Left renal cortex interstitium (tissue), 4 donors: ENCODE data around the gene FMO5. TPM values are rescaled to one million over a fixed set of nuclear protein-coding genes. Genes with fewer than 3 reads are reported as not detected.
A peak's percentile ranks its signal among the peaks of the same experiment; 100 is the strongest.

Experiments used
- DNase-seq, 4 donors: peaks; one replicate each; pipeline ENCODE4 v3.0.0-alpha.2; 2013; ENCODE audit warnings: low read depth in 4 of 4, low spot score in 2 of 4, missing footprints in 1 of 4
- polyA plus RNA-seq, 4 donors: library from polyadenylated mRNA; unstranded; fragments of 120-200 nt; gene quantifications; one replicate each; pipeline ENCODE4 v1.2.1, GENCODE V29; 2013; ENCODE audit not compliant: insufficient read length in 4 of 4

FMO5 gene, protein sequence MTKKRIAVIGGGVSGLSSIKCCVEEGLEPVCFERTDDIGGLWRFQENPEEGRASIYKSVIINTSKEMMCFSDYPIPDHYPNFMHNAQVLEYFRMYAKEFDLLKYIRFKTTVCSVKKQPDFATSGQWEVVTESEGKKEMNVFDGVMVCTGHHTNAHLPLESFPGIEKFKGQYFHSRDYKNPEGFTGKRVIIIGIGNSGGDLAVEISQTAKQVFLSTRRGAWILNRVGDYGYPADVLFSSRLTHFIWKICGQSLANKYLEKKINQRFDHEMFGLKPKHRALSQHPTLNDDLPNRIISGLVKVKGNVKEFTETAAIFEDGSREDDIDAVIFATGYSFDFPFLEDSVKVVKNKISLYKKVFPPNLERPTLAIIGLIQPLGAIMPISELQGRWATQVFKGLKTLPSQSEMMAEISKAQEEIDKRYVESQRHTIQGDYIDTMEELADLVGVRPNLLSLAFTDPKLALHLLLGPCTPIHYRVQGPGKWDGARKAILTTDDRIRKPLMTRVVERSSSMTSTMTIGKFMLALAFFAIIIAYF
- polyA plus RNA-seq: 10 to 100 TPM in 1 of 4 donors, 1 to 10 TPM in 3; 7.0 to 11.0 (median 9.2) TPM

DNA sequence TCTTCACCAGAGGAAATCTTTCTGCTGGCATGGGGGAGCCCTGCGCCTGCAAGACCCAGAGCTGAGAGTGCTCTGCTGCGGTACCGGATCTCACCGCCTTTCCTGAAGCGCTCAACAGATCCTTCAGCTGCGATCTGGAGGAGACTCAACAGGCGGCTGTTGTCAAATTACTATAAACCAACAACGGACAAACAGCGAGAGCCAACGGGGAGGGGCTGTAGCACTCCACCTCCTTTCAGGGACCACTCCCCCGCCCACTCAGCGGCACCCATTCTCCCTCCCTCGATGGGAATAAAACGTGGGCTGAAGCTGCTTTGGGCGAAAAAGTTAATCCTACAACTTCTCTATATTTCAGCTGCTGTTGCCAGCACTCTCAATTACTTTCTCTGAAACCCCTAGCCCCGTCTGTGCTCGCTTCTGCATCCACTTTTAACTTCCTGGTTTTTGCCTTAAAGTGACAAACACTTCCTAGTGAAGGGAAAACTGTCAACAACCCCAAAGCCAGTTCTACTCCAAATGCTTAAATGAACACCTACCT, at the start of gene FMO5:
Gene FMO5, minus strand, starts transcription at position 147 of the 538 bp plus-strand sequence. CDS start 310 bp downstream, outside the sequence.
- DNase-seq: peak in 2 of 4 donors; percentile 59 to 63

DNA sequence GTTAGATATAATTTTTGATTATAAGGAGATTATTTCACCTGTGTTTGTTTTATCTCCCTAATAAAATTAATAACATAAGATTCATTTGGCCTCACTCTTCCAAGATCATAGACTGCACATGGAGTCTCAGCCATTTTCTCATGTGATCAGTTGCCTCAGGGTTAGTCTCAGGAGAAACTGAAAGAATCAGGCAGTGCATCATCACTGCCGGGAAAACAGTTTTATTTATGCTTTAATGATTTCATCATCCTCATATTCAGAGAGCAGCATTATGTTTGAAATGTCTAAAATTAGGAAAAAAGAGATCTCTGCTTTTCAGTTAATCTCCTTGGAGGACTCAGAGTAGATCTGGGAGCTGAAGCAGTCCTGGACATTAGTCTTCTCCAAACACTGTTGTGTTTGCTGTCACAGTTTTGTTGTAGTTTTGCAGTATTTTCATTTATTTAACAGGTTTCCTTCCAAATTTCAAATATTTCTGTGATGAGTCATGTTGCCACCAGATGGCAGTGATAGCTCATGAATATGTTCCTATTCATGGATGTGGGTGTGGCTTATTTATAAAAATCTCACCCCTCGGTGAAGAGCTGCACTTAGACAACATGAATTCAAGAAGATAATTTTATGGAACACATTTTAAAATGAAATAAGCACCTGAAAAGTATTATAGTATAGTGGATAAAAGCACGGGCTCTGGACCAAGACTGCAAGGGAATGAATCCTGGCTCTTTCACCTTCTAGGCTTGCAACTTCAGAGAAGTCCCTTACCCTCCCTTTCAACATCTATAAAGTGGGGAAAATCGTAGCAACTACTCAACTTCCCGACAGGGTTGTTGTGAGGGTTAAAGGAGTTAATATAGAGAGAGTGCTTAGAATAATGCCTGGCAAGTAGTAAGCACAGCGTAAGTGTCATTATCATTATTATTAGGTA, 48.5 kb upstream of the FMO5 start:
- peak; percentile 13 to 26 (median 20) for DNase-seq

DNA sequence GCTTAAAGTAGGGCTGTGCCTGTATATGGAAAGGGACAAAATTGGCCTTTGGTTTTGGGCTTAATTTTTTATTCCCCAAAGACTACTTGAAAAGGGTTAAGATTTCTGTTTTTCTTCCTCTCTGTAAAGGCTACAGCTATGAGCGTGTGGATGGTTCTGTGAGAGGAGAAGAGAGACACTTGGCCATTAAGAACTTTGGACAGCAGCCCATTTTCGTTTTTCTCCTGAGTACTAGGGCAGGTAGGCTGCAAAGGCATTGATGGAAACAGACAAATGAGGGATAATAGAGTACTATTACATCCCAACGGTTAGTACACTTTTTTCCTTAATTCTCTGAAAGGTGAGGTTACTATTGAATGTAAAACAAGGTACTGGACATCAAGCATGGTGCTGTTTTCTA, 46.9 kb upstream of the FMO5 start:
- no peak for DNase-seq

DNA sequence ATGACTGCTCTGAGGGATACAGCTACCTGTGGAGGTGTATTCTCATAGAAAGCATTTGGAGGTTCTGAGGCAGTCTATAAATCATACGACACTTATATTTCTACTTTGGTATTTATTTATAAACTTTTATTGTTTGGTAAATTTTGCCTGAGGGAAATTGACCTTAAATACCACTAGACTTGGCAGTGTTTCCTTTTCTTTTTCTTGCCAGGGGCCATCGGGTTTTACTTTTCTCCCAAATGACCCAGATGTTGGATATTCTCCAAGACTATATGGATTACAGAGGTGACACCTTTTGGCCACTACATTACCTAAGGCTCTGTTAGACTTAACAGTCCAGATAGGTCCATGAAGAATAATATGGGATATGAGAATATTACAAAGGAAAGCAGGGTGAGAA, 45.6 kb upstream of the FMO5 start:
- no peak for DNase-seq

DNA sequence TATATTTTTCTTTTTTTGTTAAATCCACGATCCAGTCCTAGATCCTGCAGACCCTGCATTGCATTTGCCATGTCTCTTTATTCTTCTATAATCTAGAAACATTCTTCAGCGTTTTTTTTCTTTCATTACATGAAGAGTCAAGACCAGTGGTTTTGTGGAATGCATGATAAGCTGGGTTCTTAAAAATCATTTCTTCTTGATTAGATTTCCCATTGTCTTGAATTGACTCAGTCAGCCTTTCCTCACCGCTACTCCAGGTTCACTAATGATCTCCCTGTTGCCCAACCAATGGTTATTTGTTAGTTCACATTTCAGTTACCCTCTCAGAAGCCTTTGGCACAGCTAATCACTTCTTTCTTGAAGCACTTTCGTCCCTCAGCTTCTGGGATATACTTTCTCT, 42.6 kb upstream of the FMO5 start:
- no peak for DNase-seq

DNA sequence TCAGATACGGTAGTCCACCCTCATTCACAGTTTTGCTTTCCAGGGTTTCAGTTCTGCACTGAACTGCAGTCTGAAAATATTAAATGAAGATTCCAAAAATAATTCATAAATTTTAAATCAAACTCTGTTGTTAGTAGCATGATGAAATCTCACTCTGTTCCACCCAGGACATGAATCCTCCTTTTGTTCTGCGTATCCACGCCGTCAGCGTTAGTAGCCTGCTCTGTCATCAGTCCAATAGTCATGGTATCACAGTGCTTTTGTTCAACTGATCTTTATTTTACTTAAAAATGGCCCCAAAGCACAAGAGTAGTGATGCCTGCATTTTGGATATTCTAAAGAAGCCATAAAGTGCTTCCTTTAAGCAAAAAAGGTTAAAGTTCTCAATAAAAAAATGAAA, 41.2 kb upstream of the FMO5 start:
- DNase-seq: no peak

DNA sequence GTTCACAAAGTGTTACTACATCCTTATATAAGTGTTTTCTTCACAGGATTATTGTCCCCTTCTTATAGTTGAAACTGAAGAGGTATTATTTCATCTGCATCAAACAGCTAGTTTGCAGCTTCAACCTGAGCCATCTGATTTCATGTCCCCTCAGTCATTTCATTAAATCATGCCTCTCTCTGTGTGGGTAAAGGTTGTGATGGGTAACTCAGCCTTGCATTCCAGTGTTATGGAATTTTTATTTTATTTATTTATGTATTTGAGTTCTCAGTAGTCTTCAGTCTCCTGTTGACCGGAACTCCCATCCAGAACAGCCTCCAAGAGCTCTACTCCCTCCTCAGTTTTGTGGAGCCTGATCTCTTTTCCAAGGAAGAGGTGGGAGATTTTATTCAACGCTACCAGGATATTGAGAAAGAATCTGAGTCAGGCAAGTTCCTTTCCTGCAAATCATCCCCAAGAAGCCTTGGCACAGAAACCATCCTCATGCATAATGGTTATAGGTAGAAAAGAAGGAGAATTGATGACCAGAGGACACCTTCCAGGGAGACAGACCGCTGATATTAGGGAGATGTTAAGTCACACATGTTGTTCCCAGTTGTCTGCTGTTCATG, 39.1 kb upstream of the FMO5 start:
- DNase-seq: no peak

DNA sequence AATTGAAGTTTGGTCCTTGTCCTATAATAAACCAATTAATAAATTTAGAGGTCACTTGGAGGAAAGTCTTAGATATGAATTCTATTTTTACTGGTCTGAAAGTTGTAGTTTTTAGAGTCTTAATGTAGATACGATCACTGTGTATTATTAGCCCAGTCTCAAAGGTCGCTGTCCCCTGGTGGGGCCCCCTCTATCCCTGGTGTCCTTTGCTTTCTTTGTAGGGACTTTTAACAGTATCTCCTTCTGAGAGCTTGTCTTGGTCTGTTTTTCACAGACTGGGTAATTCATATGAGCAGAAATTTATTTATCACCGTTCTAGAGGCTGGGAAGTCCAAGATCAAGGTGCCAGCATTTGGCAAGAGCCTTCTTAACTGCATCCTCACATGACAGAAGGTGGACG, 35.8 kb upstream of the FMO5 start:
- DNase-seq: no peak

DNA sequence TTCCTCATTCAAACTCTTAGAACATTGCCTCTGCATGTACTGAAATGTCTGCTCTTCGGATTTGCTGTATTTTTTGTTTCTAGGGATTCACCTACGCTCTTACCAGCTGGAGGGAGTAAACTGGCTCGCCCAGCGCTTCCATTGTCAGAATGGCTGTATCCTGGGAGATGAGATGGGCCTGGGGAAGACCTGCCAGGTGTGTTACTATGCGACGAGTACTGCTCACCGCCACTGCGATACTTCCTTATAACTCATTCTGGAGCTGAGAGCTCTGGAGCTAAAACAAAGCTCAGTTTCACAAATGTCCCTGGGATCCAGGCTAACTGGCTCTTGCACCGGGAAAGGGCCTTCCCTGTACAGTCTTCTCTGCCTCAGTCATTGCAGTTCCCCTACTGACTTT, 27.4 kb upstream of the FMO5 start:
- no peak for DNase-seq

DNA sequence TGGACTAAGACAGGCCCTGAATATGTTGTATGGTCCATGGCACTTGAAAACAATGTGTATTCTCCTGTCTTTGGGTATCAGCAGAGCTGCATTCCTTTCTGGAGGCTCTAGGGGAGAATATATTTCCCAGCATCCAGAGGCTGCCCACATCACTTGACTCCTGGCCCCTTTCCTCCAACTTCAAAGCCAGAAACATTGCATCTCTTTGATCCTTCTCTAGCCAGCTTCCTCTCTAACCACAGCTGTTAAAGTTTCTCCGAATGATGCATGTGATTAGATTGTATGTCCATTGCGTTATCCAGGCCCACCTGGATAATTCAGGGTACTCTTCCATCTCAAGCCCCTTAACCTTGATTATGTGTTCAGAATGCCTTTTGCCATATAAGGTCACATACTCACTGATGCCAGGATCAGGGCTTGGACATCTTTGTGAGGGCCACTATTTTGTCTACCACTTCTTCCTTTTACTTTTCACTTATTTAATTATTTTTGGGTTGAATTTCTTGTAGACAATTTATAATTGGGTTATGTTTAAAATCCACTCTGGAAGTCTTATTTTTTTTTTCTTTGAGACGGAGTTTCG, 22.6 kb upstream of the FMO5 start:
- no peak for DNase-seq

DNA sequence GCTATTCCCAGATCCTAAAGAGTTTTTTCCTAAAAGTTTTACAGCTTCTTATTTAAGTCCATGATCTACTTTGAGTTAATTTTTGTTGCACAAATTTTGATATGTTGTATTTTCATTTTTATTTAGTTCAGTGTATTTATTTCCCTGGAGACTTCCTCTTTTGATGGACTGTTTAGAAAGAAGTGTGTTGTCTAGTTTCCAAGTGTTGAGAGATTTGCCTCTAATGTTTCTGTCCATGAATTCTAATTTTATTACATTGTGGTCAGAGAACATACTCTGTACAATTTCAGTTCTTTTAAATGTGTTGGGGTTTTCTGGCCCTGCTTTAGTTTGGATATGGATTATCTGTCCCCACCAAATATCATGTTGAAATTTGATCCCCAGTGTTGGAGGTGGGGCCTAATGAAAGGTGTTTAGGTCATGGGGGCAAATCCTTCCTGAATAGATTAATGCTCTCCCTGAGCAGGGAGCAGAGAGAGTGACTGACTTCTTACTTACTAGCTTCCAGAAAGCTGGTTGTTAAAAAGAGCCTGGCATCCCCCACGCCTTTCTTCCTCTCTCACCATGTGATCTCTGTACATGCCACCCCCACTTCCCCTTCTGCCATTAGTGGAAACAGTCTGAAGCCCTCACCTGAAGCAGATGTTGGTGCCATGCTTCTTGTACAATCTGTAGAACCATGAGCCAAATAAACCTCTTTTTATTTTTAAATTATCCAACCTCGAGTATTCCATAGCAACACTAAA, 21.9 kb upstream of the FMO5 start:
- DNase-seq: no peak

DNA sequence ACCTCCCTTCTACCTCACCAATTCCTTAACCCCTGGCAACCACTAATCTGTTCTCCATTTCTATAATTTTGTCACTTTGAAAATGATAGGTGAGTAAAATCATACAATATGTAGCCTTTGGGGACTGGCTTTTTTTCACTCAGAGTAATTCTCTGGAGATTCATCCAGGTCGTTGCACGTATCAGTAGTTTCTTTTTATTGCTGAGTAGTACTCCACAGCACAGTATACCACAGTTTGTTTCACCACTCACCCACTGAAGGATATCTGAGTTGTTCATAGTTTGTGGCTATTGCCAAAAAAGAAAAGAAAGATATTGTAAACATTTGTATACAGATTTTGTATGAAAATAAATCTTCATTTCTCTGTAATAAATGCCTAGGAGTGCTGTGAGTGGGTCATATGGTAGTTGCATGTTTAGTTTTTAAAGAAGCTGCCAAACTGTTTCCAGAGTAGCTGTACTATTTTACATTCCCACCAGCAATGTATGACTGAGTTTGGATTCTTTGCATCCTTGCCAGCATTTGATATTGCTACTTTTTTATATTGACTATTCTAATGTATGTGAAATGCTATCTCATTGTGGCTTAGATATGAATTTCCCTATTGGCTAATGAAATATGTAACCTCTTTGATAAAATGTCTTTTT, 21.0 kb upstream of the FMO5 start:
- no peak for DNase-seq

DNA sequence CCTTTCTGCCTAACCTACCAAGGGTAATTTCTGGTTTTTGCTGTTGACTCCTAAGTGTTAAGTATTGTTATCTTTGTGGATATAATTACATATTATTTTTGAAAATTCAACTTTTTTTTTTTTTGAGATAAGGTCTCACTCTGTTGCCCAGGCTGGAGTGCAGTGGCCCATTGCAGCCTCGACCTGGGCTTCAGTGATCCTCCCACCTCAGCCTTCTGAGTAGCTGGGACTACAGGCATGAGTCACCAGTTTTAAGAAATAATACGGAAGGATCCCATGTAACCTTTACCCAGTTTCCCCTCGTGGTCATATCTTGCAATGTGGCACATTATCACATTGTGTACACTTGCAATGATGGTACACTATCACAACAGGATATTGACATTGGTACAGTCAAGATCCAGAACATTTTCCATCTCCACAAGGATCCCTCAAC, 20.5 kb upstream of the FMO5 start:
- no peak for DNase-seq

DNA sequence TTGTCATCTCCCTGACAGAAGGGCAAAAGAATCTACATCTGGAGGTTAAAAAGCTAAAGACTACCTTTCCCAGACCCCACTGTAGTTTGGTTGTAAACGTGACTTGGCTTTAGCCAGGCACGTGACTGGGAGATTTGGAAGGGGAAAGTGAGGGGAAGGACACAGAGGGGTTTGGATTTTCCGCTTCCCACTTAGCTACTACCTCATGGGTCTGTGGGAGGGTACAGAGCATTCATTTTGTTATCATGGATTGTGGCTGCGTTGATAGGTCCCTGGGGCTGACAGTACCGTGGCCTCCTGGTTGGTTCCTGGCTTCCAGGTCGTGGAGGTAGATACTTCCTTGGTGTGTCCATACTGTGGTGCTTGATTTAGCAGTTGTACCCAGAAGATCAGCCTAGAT, 20.0 kb upstream of the FMO5 start:
- DNase-seq: no peak

DNA sequence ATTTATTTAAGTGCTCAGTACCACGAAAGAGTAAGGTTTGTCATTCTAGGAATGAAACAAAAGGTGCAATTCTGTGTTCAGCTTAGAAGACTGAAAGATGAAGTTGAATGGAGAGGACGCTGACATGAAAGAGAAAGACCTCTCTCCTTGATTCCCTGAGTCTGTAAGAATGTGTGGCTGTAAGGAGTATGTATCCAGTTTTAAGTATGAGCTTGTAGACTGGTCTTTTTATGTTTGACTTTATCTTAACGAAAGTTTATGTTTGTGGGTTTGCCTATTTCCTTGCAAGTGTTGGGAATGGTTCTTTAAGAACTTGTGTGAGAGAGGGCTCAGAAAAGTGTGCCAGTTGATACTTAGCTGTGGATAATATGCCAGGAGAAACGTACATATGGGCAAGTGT, 18.7 kb upstream of the FMO5 start:
- DNase-seq: no peak

DNA sequence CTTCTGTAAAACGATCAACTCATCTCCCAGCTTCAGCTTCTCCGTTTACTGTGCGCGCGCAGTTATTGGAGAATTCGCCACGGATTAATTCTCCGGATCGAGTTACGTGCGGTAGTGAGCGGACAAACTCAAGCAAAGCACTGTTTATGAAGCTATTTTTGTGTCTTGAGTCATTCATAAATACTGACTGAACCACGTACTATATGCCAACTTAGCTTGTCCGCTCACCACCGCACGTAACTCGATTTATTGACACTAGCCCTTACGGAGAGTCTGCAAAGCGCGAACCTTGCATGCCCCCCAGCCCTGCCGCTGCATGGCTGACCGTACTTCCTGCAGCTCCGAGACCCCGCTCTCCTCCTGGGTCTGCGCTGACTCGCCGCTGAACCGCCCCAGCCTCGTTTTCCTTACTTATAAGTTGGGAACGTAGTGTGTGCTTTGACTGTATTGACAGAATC, 18.1 kb upstream of the FMO5 start:
- DNase-seq: peak in 1 of 4 donors; percentile 26

DNA sequence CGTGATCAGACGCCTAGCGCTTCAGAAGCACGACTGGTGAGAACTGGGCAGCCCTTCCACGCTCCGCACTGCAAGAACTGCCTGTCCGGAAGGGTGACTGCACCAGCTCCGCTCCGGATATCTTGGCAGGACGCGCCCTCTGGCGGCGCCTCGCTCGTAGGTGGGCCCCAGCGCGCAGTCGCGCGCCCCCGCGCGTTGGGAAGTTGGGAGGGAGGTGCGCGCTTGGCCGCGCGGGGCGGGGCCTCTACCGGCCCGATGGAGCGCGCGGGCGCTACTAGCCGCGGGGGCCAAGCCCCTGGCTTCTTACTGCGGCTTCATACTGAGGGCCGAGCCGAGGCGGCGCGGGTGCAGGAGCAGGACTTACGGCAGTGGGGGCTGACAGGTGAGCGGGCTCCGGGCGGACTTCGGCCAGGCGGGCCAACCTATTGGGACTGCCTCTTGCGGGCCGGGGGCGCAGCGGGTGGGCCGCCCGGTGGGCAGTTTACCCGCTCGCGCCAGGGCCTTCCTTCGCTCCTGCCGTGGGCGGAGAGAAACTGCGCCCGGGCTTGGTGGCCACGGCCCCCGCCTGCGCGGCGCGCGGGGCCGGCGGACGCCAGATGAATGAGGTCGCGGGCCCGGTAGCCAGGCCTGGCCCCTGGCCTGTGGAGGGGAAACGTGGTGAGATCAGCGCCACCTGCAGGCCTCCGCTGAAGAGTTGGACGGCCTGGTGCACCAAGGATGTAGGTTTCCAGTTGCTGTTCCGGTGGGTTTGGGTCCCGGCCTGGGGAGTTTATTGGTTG, 17.5 kb upstream of the FMO5 start, which contains the start of gene CHD1L:
Gene CHD1L, plus strand, starts transcription at position 236 of the 779 bp plus-strand sequence. Its CDS starts 20 bp downstream, at position 256.
- DNase-seq: peak; percentile 86 to 91 (median 90)

DNA sequence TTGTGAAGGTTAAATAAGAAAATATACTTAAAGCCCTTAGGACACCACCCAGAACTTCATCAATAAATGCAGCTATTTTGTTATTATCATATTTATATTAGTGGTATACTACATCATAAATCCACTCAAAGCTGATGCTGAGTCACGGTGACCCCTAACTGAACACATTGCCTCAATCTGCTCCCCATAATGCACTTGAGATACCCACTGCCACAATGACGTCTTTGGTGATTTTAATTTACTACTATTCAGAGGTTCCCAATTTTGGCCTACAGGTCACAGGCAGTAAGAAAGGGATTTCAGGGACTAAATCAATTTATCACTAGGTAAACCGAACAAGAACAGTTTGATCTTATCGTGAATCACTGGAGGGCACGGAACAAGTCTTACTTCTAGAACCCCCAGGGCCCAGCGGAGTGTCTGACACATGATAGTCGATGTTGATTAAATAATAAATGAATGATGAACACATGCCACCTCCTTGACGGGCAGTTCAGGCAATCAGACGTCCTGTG, 16.9 kb upstream of the FMO5 start:
- no peak for DNase-seq
